ENCODE results near the gene BMERB1.
"Not testable (repeated sequence)": the region's sequence is repeated elsewhere in the genome, so short reads cannot be mapped to it uniquely, and the experiment has no call there.

The BMERB1 gene

DNA sequence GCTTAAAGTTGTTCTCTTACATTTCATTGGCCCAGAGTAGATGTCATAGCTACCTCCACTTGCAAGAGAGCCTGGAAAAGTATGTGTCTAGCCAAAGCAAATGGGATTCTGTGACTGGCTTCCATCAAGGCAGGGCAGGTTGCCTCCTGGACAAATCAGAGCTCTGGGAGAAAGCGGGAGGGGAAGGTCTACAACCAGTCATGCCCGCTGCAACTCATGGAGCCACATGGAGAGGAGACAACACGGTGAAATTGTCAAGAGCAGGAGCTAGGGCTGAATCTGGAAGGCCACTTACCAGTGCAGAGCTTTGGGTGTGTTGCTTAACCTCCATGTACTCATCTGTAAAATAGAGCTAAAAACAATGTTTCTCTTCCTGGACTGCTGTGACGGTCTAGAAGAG, 124.8 kb downstream of the BMERB1 start:
- DNase-seq (ENCODE audit: low read depth in 2 of 2), result no peak

DNA sequence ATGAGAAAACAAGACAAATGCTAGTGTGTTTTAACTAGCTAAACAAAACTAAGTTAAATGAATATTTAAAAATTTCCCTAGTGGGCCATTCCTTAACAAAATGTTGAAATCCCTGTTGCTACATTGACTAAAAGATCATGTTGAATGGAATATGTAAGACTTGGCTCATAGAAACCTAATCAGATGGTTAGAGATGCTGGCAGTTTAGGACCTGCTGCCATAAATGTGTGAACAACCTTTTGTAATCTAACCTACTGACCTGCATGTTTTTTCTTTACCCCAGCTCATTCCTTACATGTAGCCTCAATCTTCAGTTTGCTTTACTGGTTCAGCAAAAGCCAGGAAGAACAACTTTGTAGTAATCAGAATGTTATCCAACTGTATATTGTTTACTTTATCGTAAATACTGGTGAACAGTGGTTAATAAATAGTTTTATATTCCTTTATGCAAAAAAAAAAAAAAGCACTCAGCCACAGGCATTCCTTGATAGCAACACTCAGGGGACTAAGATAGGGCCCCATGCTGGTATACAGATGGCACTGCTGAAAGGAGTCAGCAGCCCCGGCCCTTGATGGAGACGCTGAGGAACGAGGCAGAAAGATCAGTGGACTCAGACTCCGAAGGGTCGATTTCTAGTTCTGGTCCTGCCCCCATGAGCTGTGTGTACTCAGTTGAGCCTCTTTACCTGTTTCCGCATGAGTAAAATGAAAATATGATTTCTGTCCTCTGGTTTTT, 130.4 kb downstream of the BMERB1 start:
- no peak for DNase-seq (ENCODE audit: low read depth in 2 of 2)

DNA sequence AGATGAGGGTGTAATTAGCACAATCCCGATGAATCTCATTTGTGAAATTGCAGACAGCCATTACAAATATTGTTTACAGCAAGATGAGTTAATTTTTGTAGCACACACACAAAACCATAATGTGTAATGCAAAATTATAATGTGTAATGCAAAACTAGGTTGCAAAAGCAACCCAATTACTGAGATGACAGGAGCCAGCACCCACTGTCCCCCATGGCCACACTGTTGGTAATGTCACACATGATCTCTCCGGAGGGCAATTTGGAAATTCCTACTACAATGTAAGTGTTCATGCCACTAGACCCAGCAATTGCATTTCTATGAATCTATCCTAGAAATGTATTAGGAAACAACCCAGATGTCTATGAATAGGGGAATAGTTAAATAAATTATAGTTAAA, 131.7 kb downstream of the BMERB1 start:
- DNase-seq (ENCODE audit: low read depth in 2 of 2), result no peak

GRCh38 chr16:15567823-15568222, 133.4 kb downstream of the BMERB1 start:
- DNase-seq (ENCODE audit: low read depth in 2 of 2), result no peak

- DNase-seq (ENCODE audit: low read depth in 2 of 2), result not testable (repeated sequence)
These were observed 136.3 kb downstream of the BMERB1 start for GRCh38 chr16:15570666-15571065.

- no peak for DNase-seq (ENCODE audit: low read depth in 2 of 2)
These were observed 137.2 kb downstream of the BMERB1 start for GRCh38 chr16:15571557-15571956.

- DNase-seq (ENCODE audit: low read depth in 2 of 2), result no peak
These were observed 138.1 kb downstream of the BMERB1 start for GRCh38 chr16:15572329-15573001.

DNA sequence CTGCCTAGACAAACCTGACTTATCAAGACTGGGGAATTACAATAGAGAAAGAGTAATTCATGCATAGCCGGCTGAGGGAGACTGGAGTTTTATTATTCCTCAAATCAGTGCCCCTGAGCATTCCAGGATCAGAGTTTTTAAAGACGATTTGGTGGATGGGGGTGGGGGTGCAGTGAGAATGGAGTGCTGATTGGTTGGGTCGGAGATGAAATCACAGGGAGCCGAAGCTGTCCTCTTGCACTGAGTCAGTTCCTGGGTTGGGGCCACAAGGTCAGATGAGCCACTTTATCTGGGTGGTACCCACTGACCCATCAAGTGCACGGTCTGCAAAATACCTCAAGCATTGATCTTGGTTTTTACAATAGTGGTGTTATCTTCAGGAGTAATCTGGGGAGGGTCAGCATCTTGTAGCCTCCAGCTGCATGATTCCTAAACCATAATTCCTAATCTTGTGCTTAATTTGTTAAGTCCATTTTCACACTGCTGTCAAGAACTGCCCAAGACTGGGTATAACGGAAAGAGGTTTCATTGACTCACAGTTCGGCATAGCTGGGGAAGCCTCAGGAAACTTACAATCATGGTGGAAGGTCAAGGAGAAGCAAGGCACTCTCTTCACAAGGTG, 139.0 kb downstream of the BMERB1 start:
- no peak for DNase-seq (ENCODE audit: low read depth in 2 of 2)

DNA sequence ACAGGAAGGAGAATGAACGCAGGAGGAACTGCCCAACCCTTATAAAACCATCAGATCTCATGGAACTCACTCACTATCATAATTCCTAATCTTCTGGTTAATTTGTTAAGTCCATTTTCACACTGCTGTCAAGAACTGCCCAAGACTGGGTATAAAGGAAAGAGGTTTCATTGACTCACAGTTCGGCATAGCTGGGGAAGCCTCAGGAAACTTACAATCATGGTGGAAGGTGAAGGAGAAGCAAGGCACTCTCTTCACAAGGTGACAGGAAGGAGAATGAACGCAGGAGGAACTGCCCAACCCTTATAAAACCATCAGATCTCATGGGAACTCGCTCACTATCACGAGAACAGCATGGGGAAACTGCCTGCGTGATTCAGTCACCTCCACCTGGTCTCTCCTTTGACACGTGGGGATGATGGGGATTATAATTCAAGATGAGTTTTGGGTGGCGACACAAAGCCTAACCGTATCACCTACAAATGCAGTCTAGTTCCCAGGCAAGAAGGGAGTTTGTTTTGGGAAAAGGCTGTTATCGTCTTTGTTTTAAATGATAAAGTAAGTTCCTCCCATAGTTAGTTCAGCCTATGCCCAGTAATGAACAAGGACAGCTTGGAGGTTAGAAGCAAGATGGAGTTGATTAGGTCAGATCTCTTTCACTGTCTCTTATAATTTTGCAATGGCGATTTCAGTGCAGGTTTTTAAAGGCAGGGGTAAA, 139.7 kb downstream of the BMERB1 start:
- not testable (repeated sequence) for DNase-seq (ENCODE audit: low read depth in 2 of 2)

DNA sequence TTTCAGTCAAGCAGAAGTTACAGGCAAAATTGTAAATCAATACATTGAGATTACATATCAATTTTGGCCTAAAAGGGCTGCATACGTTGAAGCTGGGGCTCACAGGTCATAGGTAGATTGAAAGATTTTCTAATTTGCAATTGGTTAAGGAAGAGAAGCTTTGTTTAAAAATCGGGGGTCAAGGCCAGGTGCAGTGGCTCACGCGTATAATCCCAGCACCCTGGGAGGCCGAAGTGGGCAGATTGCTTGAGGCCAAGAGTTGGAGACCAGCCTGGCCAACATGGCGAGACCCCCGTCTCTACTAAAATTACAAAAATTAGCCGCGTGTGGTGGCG, 140.2 kb downstream of the BMERB1 start:
- DNase-seq (ENCODE audit: low read depth in 2 of 2), result no peak

DNA sequence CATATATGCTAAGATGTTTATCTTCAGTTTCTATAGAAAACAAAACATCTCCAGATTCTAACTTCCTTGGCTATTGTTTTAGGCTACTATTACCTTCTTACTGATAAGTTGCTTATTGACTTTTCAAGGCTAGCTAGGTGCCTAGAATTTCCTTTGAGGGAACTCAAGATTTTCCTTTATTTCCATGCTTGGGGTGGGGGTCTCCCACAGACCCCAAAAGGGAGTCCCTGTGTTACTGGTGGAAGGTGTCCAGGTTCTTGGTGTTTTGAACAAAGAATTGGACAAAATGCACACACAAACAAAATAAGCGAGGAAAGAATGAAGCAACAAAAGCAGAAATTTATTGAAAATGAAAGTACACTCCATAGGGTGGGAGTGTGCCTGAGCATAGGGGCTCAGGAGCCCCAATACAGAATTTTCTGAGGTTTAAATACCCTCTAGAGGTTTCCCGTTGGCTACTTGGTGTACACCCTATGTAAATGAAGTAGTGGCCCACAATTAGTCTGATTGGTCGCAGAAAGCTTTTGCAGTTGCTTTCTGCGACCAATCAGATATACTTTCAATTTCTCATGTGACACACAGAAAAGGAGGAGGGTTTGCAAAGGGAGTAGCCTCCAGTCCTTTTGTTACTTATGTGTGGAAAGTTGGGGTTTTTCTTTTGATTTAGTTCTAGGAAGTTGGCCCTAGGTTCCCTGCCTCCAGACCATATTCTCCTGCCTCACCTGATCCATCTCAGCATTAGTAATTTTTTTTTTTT, 141.1 kb downstream of the BMERB1 start:
- no peak for DNase-seq (ENCODE audit: low read depth in 2 of 2)

DNA sequence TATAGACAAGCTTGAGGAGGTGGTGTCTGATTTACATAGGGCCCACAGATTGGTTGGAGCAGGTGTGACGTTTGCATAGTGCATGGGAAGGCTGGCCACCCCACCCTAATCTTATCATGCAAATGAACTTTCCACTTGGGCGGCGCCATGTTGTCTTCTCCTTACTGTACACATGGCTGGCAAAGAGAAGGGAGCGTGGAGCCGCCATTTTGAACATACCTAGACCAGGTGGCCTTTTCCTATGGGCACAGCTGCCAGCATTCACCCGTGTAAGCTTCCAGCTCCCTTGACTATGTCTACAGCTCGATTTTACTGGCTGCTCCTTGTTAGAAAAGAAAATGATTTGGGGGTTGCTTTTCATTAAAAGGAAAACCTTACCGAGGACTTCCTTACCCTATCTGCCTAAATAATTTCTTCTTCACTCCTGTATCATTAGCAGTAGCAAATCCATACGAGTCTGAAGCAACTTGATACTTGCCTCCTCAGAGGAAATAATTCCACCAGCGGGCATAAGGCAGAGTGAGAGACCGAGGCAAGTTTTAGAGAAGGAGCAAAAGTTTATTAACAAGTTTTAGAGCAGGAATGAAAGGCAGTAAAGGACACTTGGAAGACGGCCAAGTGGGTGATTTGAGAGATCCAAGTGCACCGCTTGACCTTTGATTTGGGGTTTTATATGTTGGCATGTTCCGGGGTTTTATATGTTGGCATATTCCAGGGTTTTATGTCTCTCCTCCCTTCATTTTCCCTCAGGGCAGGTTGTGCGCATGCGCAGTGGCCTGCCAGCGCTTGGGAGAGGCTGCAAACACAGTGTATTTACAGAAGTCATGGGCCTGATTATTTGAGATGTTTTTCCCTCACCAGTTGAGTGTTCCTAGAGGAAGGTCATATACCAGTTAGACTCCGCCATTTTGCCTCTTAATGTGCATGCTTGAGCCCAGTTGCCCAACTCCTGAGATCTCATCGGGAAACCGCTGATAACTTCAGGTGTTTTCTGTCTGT, 142.9 kb downstream of the BMERB1 start:
- DNase-seq (ENCODE audit: low read depth in 2 of 2), result no peak

DNA sequence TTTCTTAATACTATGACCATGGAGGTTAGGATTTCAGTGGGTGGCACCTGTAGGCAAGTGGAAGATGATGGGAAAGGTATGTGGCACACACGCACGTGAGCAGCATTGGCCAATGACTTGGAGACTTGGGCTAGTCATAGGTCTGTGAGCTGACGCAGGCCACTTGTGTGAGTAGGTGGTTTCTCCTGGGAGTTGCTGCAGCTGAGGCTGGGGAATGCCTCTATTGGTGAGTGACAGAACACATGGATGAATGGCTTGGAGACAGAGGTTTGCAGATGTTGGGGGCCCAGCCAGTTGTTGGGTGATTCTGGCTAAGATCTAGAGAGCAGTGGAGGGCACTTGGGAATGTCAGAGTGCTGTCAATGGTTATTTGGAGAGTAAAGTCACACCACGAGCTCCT, 144.4 kb downstream of the BMERB1 start:
- DNase-seq (ENCODE audit: low read depth in 2 of 2), result no peak

DNA sequence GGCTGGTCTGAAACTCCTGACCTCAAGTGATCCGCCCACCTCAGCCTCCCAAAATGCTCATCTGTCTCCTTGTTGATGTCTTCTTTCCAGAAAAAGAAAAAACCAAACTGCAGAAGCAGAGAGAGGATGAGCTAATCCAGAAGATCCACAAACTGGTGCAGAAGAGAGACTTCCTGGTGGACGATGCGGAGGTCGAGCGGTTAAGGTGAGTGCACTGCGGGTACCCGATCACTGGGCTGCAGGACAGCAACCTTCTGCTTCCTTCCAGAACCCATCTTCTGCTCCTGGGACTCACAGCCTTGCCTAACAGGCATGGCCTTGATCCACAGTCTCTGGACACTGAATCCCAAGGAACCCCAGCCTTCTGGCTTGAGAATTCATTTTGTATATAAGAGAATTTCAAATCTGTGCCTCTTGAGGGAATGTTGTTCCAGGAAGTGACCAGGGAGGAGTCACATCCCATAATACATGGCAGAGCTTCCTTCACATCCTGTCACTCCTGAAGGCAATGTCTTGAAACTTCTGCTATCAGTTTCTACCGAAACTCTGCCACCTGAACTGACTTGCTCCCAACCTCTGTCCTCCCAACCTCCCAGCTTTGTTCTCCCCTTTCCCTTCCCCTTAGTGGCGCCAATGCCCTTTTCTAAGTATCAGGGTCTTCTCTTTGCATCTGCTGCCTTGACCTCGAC, 146.9 kb downstream of the BMERB1 start:
- no peak for DNase-seq (ENCODE audit: low read depth in 2 of 2)

DNA sequence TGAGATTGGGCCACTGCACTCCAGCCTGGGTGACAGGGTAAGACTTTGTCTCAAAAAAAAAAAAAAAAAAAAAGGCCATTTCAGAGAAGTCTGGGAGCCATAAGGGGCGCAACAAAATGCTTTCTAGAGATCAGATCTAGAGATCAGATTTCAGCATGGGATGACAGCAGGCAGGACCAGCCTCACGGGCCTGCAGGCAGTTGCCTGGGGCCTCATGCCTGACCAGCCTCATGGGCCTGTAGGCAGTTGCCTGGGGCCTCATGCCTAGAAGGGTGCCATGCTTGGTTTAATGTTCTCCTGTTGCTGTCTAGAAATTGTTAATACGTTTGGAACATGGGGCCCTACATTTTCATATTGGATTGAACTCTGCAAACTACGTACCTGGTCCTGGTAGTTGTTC, 149.1 kb downstream of the BMERB1 start:
- DNase-seq (ENCODE audit: low read depth in 2 of 2), result no peak

DNA sequence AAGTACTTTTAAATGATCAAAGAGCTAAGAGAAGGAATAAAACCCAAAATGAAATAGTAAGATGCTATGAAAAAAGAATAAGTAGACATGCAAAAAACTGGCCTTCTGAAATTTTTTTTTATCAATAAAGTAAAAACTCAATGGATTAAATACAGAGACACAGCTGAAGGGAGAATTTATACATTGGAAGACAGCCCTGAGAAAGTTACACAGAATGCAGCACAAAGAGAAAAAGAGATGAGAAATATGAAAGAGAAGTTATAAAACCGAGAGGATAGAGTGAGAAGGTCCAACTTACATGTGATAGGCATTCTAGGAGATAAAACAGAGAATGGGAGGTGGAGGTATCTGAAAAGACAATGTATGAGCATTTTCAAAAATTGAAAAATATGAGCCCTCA, 151.6 kb downstream of the BMERB1 start:
- no peak for DNase-seq (ENCODE audit: low read depth in 2 of 2)

DNA sequence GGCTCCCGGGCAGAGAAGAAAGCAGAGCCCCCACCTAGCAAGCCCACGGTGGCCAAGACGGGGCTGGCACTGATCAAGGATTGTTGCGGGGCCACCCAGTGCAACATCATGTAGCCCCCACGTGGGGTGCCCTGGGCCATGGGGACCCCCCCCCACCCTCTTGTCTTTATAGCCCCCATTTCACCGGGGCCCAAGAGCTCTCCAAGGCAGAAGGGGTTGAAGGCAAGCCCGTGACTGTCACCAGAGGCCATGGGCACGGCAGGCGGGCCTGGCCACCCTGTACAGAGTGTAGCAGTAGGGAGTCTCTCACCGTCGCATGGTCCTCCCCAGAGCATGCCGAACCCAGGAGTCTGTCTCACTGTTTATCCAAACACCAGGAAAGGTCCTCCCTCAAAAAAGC, 152.3 kb downstream of the BMERB1 start:
- DNase-seq (ENCODE audit: low read depth in 2 of 2), result no peak

- no peak for DNase-seq (ENCODE audit: low read depth in 2 of 2)
These were observed 152.9 kb downstream of the BMERB1 start for GRCh38 chr16:15587152-15587825.

GRCh38 chr16:15592324-15592723, 157.9 kb downstream of the BMERB1 start:
- no peak for DNase-seq (ENCODE audit: low read depth in 2 of 2)

All from stimulated activated CD4-positive, alpha-beta T cell treated with anti-CD3 and anti-CD28 coated beads, Interleukin-1b, Interleukin-23, amount 100 ng/mL, for 1 hour (primary cell).